A673 (cell line): ENCODE measurements around the gene TMEM259. TPM values are rescaled to one million over a fixed set of nuclear protein-coding genes. Genes with fewer than 3 reads are reported as not detected.

ENCODE experiments used
- BruUV-seq: library from RNA; stranded (reverse); fragments of 400-500 nt; replicated peaks from 2 replicates; lab custom pipeline; 2021; lab: Mats Ljungman, UMichigan
- CTCF ChIA-PET: fragments of 300-600 bp; sonication (Branson Sonifier 250); formaldehyde crosslinking; loops from one replicate; lab custom pipeline; 2022; ENCODE audit warnings: antibody characterized with exemption; lab: Charles Lee
- POLR2A ChIA-PET: fragments of 300-600 bp; sonication (Branson Sonifier 250); formaldehyde crosslinking; loops from one replicate; lab custom pipeline; 2022; ENCODE audit warnings: antibody characterized with exemption; ENCODE audit not compliant: low non-redundant PET; lab: Charles Lee
- DNase-seq: peaks from one replicate; pipeline ENCODE4 v3.0.0-alpha.2; 2015; ENCODE audit warnings: low spot score
- H3K27ac ChIP-seq: fragments of 200-600 bp; sonication (generic); 2 replicates; pipeline ENCODE4 v1.5.1; 2016; ENCODE audit warnings: mixed run types, low read depth, mild to moderate bottlenecking, mixed read lengths, antibody characterized with exemption, low read length; ENCODE audit not compliant: poor library complexity, severe bottlenecking
- H3K27me3 ChIP-seq: fragments of 200-600 bp; sonication (generic); replicated peaks from 2 replicates; pipeline ENCODE4 v1.6.1; 2017; ENCODE audit warnings: mixed run types, low read depth, mild to moderate bottlenecking, mixed read lengths, antibody characterized with exemption, low read length; ENCODE audit not compliant: insufficient read depth, poor library complexity
- H3K36me3 ChIP-seq: fragments of 200-600 bp; sonication (generic); 2 replicates; pipeline ENCODE4 v1.6.1; 2016; ENCODE audit warnings: mixed run types, mild to moderate bottlenecking, mixed read lengths, antibody characterized with exemption, low read length; ENCODE audit not compliant: insufficient read depth, poor library complexity, severe bottlenecking
- H3K4me1 ChIP-seq: fragments of 200-600 bp; sonication (generic); 2 replicates; pipeline ENCODE4 v1.6.1; 2017; ENCODE audit warnings: mixed run types, mild to moderate bottlenecking, mixed read lengths, antibody characterized with exemption, low read length; ENCODE audit not compliant: insufficient read depth, poor library complexity, severe bottlenecking
- H3K4me3 ChIP-seq: fragments of 200-600 bp; sonication (generic); 2 replicates; pipeline ENCODE4 v1.5.1; 2016; ENCODE audit warnings: low read depth, mixed run types, mild to moderate bottlenecking, mixed read lengths, low read length; ENCODE audit not compliant: poor library complexity, severe bottlenecking
- H3K9me3 ChIP-seq: fragments of 200-600 bp; sonication (generic); 2 replicates; pipeline ENCODE4 v1.6.1; 2016; ENCODE audit warnings: mixed run types, low read depth, mild to moderate bottlenecking, mixed read lengths, antibody characterized with exemption, low read length; ENCODE audit not compliant: poor library complexity, severe bottlenecking
- CTCF ChIP-seq: fragments of 300-800, 200-600 bp; sonication (generic); conservative IDR thresholded peaks from 2 replicates; pipeline ENCODE4 v1.5.1; 2017; ENCODE audit warnings: low read depth, mild to moderate bottlenecking, antibody characterized with exemption, low read length, moderate library complexity, mixed read lengths
- EZH2 ChIP-seq: fragments of 200-600 bp; sonication (generic); IDR thresholded peaks from 2 replicates; pipeline ENCODE4 v1.6.1; 2017; ENCODE audit warnings: borderline replicate concordance, low read depth, mild to moderate bottlenecking, mixed read lengths, antibody characterized with exemption, low read length; ENCODE audit not compliant: poor library complexity, severe bottlenecking
- intact Hi-C: fragments of 100-400 bp; cut with micrococcal nuclease; formaldehyde crosslinking; loops from one replicate; pipeline ENCODE4 v1.10.0; 2022; ENCODE audit not compliant: unreplicated experiment
- total RNA-seq: library from RNA; stranded (reverse); gene quantifications from 2 replicates; pipeline ENCODE4 v1.2.3, GENCODE V29; 2021

Gene TMEM259
- total RNA-seq, 1 experiment from 2014 or later, result 151 TPM

- ChIA-PET CTCF (interaction anchor here (0.6 kb wide), 1 partner anchor 10 kb away, joined by 3 read pairs; no protein-coding TSS in a partner anchor), POLR2A (no interaction called here)
- BruUV-seq, result no TSS peak
- Histone ChIP-seq H3K4me3 (no peak overlapping the region), H3K9me3 (no peaks in the 10 kb centered on the region), H3K27me3 (no peaks in the 10 kb centered on the region), H3K4me1 (peaks cover 13% of the 10 kb centered on the region), H3K36me3 (no peaks in the 10 kb centered on the region), H3K27ac (no peak overlapping the region)
- no peak for DNase-seq
- TF ChIP-seq CTCF (no peak), EZH2 (no peak)
- intact Hi-C loops, result loop anchor here (5.0 kb wide), 2 partner anchors 118 to 208 kb away; no protein-coding TSS in a partner anchor
Observed at GRCh38 chr19:980133-980998, 40.6 kb downstream of the TMEM259 start.

GRCh38 chr19:979318-979741, 41.6 kb downstream of the TMEM259 start:
- no peaks in the 10 kb centered on the region for H3K27me3 ChIP-seq
- intact Hi-C loops, result no loop called here
- no peak overlapping the region for H3K27ac ChIP-seq
- DNase-seq, result no peak
- ChIA-PET CTCF (no interaction called here), POLR2A (no interaction called here)
- H3K9me3 ChIP-seq, result no peaks in the 10 kb centered on the region
- TF ChIP-seq EZH2, result no peak
- no peak for TF ChIP-seq CTCF
- no peaks in the 10 kb centered on the region for H3K36me3 ChIP-seq
- H3K4me3 ChIP-seq, result no peak overlapping the region
- BruUV-seq, result no TSS peak
- peaks cover 7% of the 10 kb centered on the region for H3K4me1 ChIP-seq

GRCh38 chr19:977058-977464, 43.9 kb downstream of the TMEM259 start:
- no peak for DNase-seq
- Histone ChIP-seq H3K4me3 (no peak overlapping the region), H3K27ac (no peak overlapping the region), H3K9me3 (no peaks in the 10 kb centered on the region), H3K36me3 (no peaks in the 10 kb centered on the region), H3K27me3 (no peaks in the 10 kb centered on the region), H3K4me1 (no peaks in the 10 kb centered on the region)
- intact Hi-C loops, result no loop called here
- ChIA-PET POLR2A (no interaction called here), CTCF (no interaction called here)
- TF ChIP-seq CTCF (no peak), EZH2 (no peak)
- no TSS peak for BruUV-seq
